MCF 10A (cell line): ENCODE measurements around the gene CCR7. TPM values are rescaled to one million over a fixed set of nuclear protein-coding genes. Genes with fewer than 3 reads are reported as not detected.
A peak's percentile ranks its signal among the peaks of the same experiment; 100 is the strongest.

Experiments
- BruUV-seq: library from RNA; stranded (reverse); fragments of 400-500 nt; replicated peaks from 2 replicates; lab custom pipeline; 2021; lab: Mats Ljungman, UMichigan
- CTCF ChIA-PET: fragments of 300-600 bp; sonication (Branson Sonifier 250); formaldehyde crosslinking; extraction: SDS; loops from one replicate; lab custom pipeline; 2021; ENCODE audit warnings: antibody characterized with exemption, inconsistent platforms; lab: Yijun Ruan, JAX
- POLR2A ChIA-PET: fragments of 300-600, 350-650 bp; sonication (Branson Sonifier 250); formaldehyde crosslinking; extraction: SDS; loops from one replicate; lab custom pipeline; 2020; ENCODE audit warnings: antibody characterized with exemption, inconsistent platforms; lab: Yijun Ruan, JAX
- DNase-seq: peaks from one replicate; pipeline ENCODE4 v3.0.0-alpha.2; 2018; ENCODE audit not compliant: unreplicated experiment
- H3K27ac Mint-ChIP-seq: one replicate; pipeline ENCODE4 v1.8.0; 2022; ENCODE audit warnings: mild to moderate bottlenecking, low read depth, mixed read lengths; ENCODE audit not compliant: unreplicated experiment
- H3K27me3 Mint-ChIP-seq: one replicate; pipeline ENCODE4 v1.8.0; 2022; ENCODE audit warnings: mixed read lengths; ENCODE audit not compliant: insufficient read depth, unreplicated experiment
- H3K36me3 Mint-ChIP-seq: one replicate; pipeline ENCODE4 v1.8.0; 2022; ENCODE audit warnings: mild to moderate bottlenecking, moderate library complexity, mixed read lengths; ENCODE audit not compliant: insufficient read depth, unreplicated experiment
- H3K4me1 Mint-ChIP-seq: one replicate; pipeline ENCODE4 v1.8.0; 2022; ENCODE audit warnings: mixed read lengths; ENCODE audit not compliant: insufficient read depth, unreplicated experiment
- H3K4me3 Mint-ChIP-seq: one replicate; pipeline ENCODE4 v1.8.0; 2022; ENCODE audit warnings: mild to moderate bottlenecking, moderate library complexity, mixed read lengths; ENCODE audit not compliant: unreplicated experiment
- H3K9me3 Mint-ChIP-seq: one replicate; pipeline ENCODE4 v1.8.0; 2022; ENCODE audit warnings: mixed read lengths; ENCODE audit not compliant: unreplicated experiment
- intact Hi-C: fragments of 100-400 bp; cut with micrococcal nuclease; formaldehyde crosslinking; loops from 2 replicates; pipeline ENCODE4 v1.14.1; 2022
- total RNA-seq: library from RNA; stranded (reverse); gene quantifications from 2 replicates; pipeline ENCODE4 v1.2.3, GENCODE V29; 2022
- TF ChIP-seq, protein P1 (sequence below): fragments of 200-600 bp; IDR thresholded peaks from one replicate; pipeline ENCODE4 v1.8.0; 2022; ENCODE audit warnings: antibody characterized with exemption, mild to moderate bottlenecking; ENCODE audit not compliant: unreplicated experiment

CCR7 gene
- total RNA-seq, 1 experiment from 2014 or later: not detected

DNA sequence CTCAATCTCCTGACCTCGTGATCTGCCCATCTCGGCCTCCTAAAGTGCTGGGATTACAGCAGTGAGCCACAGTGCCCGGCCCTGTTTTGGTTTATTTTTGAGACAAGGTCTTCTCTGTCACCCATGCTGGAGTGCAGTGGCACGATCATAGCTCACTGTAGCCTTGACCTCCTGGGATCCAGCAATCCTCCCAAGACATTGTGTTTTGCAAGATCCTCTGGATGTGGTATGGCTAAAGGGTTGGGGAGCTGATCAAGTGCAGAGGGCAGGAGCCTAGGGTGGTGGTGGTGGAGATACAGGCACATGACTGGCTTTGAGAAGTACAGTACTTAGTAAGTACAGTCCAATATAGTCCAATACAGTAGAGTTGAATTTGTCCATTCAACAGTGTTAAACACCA lies 47.3 kb downstream of the CCR7 start:
- intact Hi-C loops: no loop called here
- H3K9me3 Mint-ChIP-seq: no peaks in the 10 kb centered on the region
- H3K27ac Mint-ChIP-seq: peak overlapping the region; percentile 87
- peaks cover 68% of the 10 kb centered on the region for H3K4me1 Mint-ChIP-seq
- H3K4me3 Mint-ChIP-seq: peak overlapping the region; percentile 2
- CTCF ChIA-PET: interaction anchor here (0.6 to 2.0 kb wide), 6 partner anchors 15 to 119 kb away, joined by 3 to 11 read pairs (median 4); partner anchors contain the start of gene TNS4
- POLR2A ChIA-PET: interaction anchor here (0.5 to 15.6 kb wide), 10 partner anchors 8 to 201 kb away, joined by 3 to 614 read pairs (median 8); partner anchors contain the start of gene TNS4
- DNase-seq: no peak
- TF ChIP-seq, protein P1, sequence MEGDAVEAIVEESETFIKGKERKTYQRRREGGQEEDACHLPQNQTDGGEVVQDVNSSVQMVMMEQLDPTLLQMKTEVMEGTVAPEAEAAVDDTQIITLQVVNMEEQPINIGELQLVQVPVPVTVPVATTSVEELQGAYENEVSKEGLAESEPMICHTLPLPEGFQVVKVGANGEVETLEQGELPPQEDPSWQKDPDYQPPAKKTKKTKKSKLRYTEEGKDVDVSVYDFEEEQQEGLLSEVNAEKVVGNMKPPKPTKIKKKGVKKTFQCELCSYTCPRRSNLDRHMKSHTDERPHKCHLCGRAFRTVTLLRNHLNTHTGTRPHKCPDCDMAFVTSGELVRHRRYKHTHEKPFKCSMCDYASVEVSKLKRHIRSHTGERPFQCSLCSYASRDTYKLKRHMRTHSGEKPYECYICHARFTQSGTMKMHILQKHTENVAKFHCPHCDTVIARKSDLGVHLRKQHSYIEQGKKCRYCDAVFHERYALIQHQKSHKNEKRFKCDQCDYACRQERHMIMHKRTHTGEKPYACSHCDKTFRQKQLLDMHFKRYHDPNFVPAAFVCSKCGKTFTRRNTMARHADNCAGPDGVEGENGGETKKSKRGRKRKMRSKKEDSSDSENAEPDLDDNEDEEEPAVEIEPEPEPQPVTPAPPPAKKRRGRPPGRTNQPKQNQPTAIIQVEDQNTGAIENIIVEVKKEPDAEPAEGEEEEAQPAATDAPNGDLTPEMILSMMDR: no peak
- H3K27me3 Mint-ChIP-seq: no peaks in the 10 kb centered on the region
- TSS peak; percentile 56 for BruUV-seq
- peaks cover 9% of the 10 kb centered on the region for H3K36me3 Mint-ChIP-seq

DNA sequence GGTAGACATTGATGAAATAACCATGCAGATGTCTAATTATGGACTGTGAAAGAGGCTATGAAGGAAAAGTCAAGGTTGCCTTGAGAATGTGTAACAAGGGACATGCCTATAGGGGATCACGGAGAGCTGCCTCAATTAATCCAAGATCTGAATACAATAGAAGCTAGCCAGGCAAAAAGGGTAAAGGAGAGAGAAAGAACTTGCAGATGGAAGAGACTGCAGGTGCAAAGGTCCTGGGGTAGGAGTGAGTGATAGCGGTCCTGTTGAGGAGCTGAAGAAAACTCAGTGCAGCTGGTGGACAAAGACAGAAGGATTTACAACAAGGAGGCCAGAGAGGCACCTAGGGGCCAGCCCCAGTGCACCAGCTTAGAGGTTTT lies 48.0 kb downstream of the CCR7 start:
- TF ChIP-seq, protein P1: no peak
- Mint-ChIP-seq H3K27ac (peak overlapping the region; percentile 87), H3K9me3 (no peaks in the 10 kb centered on the region), H3K4me3 (peak overlapping the region; percentile 58), H3K27me3 (no peaks in the 10 kb centered on the region), H3K36me3 (peaks cover 5% of the 10 kb centered on the region), H3K4me1 (peaks cover 63% of the 10 kb centered on the region)
- no peak for DNase-seq
- POLR2A ChIA-PET: interaction anchor here (0.5 to 15.6 kb wide), 10 partner anchors 8 to 200 kb away, joined by 3 to 614 read pairs (median 8); partner anchors contain the start of gene TNS4
- intact Hi-C loops: no loop called here
- TSS peak; percentile 46 for BruUV-seq
- CTCF ChIA-PET: interaction anchor here (1.2 to 2.0 kb wide), 4 partner anchors 15 to 23 kb away, joined by 4 to 11 read pairs (median 4); partner anchors contain the start of gene TNS4

DNA sequence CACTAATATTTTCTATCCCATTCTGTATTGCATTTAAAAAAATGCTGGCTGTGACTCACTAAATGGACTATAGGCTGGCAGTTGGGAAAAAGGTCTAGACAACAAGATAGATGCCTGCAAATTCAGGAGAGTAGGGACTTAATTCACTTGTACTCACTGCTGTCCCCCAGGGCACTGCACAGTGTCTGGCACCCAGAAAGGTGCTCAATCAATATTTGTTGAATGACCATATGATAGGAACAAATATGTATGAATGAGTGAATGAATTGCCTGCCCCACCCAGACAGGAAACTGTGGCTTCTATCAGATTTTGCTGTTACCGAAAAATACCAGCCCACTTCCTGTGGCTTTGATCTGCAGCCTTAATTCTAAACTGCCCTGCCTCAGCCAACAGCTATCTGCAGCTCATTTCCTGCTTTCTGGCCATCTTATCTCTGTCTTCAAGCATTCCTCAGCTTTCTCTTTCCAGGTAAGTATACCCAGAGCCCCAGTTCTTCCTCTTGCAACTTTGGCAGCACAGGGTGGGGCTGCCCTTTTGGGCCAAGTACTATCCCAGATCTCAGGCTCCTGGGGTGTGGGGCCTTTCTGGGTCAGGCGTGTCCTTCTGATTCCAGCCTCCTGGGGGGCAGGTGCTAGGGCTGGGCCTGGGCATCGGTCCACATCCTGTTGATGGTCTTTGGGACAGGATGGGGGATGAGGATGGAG lies 48.5 kb downstream of the CCR7 start:
- intact Hi-C loops: no loop called here
- Mint-ChIP-seq H3K36me3 (peaks cover 3% of the 10 kb centered on the region), H3K9me3 (no peaks in the 10 kb centered on the region), H3K4me3 (peak overlapping the region; percentile 58), H3K27ac (peak overlapping the region; percentile 87), H3K4me1 (peaks cover 63% of the 10 kb centered on the region), H3K27me3 (no peaks in the 10 kb centered on the region)
- TF ChIP-seq, protein P1: no peak
- DNase-seq: no peak
- ChIA-PET POLR2A (interaction anchor here (1.5 to 15.6 kb wide), 7 partner anchors 7 to 43 kb away, joined by 3 to 614 read pairs (median 86); partner anchors contain the start of gene TNS4), CTCF (interaction anchor here (1.2 to 2.0 kb wide), 4 partner anchors 15 to 22 kb away, joined by 4 to 11 read pairs (median 4); partner anchors contain the start of gene TNS4)
- TSS peak; percentile 13 for BruUV-seq

DNA sequence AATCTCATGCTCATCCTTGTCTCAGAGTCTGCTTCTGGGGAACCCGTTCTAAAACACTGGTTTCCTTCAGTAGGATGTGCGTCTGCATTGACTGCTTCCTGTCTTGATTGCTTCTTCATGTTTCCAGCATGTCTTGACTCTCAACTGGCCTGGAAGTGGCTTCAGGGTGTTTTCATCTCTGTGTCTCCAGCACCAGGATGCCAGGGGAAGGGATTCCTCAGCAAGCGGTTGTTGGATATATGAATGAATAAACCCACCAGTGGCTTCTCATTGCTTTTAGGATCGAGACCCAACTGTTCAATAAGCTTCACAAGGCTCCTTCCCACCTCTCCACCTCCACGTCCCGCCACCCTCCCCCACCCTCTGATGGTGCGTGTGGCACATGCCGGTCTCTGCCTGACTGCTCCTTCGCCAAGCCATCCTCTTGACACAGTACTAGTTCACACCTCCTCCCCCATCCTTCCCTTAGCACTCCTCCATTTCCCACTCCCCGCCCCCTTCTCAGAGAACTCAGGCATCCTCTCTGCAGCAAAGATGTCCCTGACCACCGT lies 49.7 kb downstream of the CCR7 start:
- BruUV-seq: no TSS peak
- TF ChIP-seq, protein P1: no peak
- H3K27me3 Mint-ChIP-seq: no peaks in the 10 kb centered on the region
- no peak for DNase-seq
- ChIA-PET POLR2A (interaction anchor here (15.6 kb wide), 1 partner anchor 18 kb away, joined by 614 read pairs; the partner anchor contains the start of gene TNS4), CTCF (interaction anchor here (2.0 kb wide), 1 partner anchor 18 kb away, joined by 5 read pairs; no protein-coding TSS in a partner anchor)
- no peaks in the 10 kb centered on the region for H3K36me3 Mint-ChIP-seq
- peak overlapping the region; percentile 87 for H3K27ac Mint-ChIP-seq
- intact Hi-C loops: no loop called here
- H3K9me3 Mint-ChIP-seq: no peaks in the 10 kb centered on the region
- H3K4me3 Mint-ChIP-seq: no peak overlapping the region
- peaks cover 67% of the 10 kb centered on the region for H3K4me1 Mint-ChIP-seq
